OCI-M2 (cell line): ENCODE measurements around the gene POMT1.

ENCODE experiments used
- DNase-seq: peaks from one replicate; lab custom pipeline; 2025; ENCODE audit not compliant: unreplicated experiment; lab: John Stamatoyannopoulos, UW

The POMT1 gene

DNA sequence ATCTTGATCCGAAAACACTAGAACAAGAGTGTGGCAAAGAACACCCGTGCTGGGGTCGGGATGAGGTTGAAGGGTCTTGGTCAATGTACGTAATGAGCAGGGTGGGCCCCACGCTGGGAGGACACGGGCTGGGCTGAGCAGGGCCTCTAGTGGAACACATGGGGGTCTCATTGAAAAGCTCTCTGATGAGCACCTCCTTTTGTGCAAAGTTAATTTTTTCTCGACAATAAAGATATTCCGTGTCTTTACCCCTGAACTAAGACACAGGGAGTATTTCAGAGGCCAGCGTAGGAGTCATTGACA is 20.3 kb downstream of the POMT1 start:
- no peak for DNase-seq

DNA sequence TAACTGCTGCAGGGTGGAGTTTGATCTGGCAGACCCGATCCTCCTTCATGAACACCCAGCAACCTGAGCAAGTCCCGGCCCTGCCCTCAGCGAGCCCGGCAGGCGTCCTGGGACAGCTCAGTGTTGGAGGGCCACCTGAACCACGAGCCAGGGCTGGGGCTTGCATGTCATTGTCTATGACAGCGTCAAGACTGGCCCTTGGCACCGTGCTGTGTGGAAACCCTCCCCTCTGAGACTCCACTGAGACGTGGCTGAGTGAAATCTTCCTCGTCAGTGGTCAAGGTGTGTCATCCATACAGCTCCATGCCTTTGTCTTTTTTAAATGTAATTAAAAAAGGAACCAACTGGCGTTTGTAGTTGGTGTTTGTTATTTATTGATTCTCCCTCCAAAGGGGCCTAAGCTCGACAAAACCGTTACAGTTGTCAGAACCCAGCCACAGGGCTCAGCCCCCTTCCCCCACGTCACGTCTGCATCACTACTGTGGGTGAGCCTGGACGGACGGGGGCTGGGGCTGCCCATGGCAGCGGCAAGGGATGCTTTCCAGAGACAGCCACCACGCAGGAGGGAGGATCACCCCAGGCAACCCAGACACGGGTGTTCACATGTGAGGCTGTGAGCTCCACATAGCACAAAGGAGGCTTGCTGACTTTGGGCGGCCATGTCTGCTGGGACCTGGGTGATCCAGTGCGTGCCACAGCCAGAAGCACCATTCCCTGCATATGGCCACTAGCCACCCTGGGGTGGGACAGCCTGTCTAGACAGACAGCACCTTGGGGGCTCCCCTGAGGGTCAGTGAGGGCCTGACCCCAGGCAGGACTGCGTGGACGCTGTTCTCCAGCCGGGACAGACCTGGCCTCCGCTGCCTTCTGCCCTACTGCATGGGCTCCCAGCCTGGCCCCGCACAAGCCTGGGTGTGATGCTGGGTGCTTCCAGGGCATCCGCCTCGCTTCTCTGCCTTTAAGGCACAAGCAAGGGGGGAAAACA is 21.0 kb downstream of the POMT1 start:
- no peak for DNase-seq

DNA sequence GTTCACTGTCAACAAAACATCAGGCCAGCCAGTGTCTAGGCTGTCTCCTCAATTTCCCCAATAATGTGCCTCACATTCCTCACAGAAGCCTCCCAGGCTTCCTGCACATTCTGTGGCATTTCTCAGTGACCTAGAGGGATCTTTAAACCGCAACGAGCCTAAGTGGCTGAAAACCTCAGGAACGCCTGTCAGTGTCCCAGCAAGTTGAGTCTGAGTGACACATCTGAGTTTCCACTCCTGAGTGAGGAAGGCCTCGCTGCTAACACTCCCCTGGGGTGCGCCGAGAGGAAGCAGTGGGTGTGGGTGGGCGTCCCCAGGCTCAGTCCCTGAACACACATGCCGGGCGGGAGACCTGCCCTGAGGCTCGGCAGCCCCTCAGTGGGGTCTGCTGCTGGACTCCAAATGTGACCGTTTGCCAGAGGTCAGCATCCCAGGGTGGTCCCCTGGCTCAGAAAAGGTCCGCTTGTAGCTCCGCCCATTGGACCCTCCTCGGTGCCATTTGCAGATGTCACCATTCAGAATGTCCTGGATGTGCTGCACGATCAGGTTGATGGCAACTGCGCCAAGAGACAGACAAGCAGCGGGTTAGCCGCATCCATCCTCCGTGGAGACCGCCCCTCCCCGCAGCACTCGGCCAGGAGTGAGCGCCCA is 22.1 kb downstream of the POMT1 start:
- DNase-seq, result no peak

DNA sequence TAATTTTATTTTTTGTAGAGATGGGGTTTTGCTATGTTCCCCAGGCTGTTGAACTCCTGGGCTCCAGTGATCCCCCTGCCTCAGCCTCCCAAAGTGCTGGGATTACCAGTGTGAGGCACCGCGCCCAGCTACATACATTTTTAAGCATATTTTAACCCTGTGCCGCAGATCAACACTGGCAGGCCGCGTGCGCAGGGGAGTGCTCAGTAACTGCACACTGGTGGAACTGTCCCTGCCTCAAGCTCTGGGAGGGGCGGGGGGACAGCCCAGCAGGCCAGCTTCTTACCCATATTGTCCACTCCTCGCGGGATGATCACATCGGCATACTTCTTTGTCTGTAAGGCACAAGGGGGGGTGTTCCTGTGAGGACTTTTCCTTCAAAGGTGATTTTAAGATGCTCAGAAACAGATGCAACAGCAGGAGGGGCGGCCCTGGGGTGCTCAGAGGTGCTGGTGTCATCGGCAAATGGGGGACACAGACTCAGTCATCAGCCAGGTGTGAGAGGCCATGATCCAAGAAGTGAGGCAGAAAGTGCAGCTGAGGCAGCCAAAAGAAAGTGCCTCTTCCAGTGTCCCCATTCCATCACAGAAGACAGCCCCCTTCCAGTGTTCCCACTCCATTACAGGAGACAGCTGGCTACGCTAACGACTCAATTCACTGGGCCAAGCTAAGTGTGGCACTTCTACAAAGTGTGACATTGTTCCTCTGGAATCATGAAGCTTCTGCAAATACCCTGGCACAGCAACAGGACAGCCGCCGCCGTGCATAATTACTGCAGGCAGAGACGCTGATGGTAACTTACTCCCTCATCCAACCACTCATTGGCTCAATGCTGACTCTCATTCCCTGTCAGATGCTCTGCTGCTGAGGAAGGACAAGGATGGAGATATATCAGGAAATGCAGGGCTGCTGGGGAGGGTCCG is 23.2 kb downstream of the POMT1 start:
- no peak for DNase-seq

DNA sequence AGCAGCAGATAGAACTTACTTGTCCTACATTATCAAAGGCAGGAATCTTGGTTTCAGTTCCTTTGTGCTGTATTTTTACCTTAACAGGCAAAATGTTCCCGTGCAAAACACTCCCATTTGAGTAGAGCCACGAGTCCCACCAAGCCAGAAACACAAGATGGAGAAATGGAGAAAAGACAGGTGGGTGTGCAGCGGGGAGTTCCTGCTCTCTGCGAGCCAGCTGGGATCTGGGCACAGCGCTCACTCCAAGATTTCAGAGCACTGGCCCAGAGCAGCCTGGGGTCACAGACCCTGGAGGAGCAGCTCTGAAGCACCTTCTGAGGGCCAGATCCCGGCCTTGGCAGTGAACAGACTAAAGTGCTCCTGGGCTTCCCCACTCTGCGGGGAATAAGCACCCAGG is 25.5 kb downstream of the POMT1 start:
- DNase-seq, result no peak

DNA sequence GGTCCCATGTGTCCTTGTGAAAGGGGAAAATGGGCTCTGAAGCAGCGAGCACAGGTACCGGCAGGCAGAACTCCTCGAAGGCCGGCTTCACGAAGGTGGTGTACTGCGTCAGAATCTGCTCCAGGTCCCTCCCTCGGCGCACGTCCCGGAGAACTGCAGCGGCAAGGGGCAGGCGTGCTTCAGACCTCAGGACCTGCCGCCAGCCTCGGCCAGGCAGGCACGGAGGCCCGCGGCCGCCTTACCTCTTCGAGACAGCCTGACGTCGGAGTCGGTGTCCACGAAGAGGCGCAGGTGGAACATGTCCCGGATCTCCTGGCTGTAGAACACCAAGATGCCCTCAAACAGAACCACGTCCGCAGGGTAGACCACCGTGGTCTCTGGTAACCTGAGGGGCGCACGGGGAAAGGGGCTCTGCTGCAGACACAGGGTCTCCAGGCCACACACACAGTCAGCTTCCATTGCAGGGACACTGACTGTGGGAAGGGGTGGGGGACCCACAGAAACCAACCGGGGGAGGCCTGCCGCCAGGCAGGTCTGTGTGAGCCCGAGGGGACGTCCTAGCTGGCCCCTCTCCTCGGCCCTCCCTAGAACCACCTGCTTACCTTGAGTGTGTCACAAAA is 26.3 kb downstream of the POMT1 start:
- no peak for DNase-seq

DNA sequence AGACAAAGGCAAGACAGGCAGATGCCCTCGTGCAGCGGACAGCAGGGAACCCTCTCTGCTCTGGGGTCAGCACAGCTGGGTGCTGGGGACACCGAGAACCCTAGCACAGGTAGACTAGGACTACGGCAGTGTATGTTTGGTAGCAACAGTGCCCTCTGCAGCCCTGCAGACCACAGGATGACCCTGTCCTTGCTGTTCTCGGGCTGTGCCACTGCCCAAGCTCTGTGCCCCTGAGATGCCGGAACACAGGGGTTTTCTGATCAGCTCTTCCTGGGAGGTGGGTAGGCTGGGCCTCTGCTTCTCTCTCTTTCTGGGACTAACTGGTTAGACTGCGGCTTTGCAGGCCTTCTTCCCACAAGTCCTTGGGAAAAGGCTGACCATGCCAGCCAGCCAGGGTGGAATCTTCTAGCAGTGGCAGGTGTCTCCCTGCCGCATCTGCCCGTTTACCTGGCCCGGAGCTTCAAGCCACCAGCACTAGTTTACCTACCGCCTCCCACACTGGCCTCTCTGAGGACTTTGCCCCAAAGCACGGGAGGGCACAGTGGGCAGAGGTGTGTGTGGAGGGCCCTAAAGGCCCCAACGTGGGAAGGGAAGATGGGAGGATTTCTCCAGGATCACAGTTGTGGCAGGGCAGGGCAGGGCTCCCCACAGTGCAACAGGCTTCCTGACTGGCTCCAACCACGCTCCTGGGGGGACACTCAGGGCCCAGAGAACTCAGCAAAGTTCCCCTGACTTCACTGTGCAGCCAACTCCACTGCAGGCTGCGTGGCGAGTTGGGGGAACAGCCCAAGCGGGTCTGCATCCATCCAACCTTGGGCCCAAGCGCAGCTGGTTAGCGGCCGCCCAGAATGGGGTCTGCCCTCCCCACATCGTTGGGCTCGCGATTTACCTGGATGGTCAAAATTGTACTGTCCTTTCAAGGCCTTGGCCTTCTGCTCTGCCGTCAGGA is 27.2 kb downstream of the POMT1 start:
- DNase-seq, result no peak

DNA sequence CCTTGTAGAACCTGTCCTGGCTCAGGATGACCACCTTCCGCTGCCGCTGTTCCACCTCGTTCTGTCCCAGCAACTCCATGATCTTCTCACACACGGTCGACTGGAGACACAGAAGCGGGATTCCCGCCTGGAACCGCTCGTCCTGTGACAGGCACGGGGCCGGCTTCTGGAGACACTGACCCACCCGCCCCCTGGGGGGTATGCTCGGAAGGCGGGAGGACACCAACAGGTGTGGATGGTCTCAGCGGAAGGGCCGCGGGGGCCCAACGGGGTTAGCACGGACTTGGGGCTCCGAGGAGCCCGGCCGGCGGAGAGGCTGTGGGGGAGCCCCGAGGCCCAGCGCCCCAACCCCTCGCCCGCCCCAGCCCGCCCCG is 27.8 kb downstream of the POMT1 start:
- no peak for DNase-seq

DNA sequence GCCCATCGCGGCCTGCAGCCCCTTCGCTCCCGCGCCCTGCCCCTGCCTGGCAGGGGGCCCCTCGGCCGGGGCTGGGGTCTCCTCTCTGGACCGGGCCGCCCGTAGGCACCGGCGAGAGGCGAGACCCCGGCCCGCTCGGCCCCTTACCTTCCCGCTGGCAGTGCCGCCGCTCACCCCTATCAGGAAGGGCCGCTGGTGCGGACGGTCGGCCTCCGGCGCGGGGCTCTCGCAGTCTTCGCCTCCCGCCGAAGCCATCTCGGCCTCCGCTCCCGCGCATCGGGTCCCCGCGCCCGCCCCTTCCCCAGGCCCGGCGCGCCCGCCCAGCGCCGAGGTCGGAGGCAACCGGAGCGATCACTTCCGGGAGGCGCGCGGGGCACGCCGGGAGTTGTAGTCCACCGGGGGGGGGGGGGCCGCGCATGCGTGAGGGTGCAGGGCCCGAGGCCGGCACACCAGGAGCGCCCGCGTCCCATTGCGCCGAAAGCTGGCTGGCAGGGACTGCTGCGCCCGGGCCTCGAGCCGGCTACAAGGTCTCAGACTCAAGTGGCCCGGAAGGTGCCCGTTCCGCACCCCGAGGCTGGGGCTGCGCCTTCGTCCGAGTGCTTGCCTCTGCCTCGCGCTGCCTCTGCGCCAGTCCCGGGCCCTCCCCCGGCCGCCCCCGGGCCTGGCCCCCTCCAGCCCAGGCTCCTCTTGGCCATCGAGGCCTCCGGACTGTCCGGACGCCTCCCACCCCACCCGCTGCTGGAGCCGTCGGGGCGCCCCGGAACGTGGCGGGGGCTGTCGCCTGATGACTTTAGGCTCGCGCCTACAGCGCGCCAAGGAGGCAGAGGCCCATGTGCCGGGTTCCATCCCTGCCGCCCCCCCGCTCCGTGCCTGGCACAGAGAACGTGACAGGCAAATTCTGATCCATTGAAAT is 28.5 kb downstream of the POMT1 start, which contains the start of gene UCK1:
TSS of gene UCK1 (minus strand) at position 344 of the 913 bp plus-strand sequence. CDS start at position 255, 89 bp downstream.
- DNase-seq, result peak; percentile 23

DNA sequence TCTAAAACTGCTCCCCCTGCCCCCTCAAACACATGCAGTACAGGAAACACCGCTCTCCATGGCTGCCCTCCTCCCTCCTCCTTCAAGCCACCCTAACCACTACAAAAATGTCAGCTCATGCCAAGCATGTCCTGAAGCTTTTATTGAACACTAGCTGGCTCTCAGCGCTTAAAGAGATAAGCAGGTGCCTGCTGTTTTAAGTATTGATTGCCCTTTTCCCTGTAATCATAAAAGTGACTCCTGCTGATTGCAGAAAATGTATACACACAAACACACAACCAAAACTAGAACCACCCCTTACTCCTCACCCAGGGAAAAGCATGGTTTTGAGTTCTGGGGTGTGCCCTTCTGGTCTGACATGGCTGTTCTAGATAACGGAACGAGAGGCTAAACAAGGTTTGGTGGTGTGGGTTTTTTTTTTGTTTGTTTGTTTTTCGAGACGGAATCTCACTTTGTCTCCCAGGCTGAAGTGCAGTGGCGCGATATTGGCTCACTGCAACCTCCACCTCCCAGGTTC is 32.1 kb downstream of the POMT1 start:
- DNase-seq, result no peak

DNA sequence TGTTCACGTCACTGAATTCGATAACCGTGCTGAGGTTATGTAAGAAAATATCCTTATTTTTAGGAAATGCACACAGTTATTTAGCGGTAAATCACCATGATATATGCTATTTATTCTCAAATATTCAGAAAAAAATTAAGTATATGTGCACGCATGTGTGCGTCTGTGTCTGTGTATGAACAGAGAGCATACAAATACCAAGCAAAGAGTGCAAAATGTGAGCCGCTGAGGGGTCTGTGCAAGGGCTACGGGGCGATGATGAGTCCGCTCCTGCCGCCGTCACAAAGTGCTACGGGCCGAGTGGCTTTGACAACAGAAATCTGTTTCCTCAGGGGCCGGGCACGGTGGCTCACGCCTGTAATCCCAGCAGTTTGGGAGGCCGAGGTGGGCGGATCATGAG is 35.2 kb downstream of the POMT1 start:
- no peak for DNase-seq

DNA sequence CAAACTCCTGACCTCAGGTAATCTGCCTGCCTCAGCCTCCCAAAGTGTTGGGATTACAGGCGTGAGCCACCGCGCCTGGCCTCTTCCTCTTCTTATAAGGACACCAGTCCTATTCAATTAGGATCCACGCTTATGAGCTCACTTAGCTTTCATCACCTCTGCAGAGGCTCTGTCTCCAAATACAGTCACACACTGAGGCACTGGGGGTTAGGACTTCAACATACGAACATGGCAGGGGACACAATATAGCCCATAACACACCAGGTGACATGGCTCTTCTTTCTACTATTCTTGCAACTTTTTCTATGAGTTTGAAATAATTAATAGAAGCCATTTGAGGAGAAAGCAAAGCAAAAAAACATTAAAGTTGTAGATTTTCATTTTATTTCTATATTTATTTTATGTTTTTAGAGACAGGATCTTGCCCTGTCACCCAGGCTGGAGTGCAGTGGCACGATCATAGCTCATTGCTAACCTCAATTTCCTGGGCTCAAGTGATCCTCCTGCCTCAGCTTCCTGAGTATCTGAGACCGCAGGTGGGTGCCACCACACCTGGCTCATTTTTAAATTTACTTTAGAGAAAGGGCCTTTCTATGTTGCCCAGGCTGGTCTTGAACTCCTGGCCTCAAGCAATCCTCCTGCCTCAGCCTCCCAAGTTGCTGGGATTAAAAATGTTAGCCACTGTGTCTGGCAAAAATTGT is 36.7 kb downstream of the POMT1 start:
- DNase-seq, result no peak

DNA sequence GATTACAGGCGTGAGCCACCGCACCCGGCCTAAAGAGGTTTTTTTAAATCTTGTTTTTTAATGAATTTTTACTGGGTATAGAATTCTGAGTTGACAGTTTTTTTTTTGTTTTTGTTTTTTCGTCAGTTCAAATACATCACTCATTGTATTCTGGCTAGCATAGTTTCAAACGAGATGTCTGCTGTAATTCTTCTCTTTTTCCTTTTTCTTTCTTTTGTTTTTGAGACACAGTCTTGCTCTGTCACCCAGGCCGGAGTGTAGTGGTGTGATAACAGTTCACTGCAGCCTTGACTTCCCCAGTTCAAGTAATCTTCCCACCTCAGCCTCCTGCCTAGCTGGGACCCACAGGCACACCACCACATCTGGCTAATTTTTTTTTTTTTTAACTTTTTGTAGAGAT is 40.4 kb downstream of the POMT1 start:
- no peak for DNase-seq

DNA sequence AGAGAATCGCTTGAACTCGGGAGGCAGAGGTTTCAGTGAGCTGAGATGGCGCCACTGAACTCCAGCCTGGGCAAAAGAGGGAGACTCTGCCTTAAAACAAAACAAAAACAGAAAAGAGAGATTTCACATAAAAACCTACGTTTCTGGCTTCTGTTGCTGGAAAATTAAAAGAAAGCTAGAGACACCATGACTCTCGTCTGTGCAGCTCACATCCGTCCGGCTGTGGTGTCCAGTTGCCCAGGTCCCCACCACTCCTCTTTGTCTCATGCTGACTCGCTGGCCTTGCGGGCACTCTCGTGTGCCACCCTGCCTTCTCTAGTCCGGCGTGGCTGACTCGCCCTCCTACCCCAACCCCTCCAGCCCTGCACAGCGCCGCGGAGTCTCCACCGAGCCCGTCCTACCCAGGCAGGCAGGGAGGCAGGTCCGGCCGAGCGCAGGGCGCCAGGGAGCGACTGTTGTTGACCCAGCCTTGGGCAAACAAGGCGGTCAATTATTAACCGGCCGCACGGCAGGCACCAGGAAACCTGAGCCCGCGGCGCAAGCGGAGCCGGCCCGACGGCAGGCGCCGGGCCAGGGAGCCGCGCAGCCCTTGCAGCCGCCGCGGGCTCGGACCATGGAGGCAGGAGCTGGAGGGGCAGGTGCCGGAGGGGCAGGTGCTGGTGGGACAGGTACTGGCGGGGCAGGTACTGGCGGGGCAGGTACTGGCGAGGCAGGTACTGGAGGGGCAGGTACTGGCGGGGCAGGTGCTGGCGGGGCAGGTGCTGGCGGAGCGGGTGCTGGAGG is 42.5 kb downstream of the POMT1 start, which contains the start of gene PRRT1B:
TSS of gene PRRT1B (plus strand) at position 521 of the 783 bp plus-strand sequence. CDS start at position 614, 93 bp downstream.
- no peak for DNase-seq

DNA sequence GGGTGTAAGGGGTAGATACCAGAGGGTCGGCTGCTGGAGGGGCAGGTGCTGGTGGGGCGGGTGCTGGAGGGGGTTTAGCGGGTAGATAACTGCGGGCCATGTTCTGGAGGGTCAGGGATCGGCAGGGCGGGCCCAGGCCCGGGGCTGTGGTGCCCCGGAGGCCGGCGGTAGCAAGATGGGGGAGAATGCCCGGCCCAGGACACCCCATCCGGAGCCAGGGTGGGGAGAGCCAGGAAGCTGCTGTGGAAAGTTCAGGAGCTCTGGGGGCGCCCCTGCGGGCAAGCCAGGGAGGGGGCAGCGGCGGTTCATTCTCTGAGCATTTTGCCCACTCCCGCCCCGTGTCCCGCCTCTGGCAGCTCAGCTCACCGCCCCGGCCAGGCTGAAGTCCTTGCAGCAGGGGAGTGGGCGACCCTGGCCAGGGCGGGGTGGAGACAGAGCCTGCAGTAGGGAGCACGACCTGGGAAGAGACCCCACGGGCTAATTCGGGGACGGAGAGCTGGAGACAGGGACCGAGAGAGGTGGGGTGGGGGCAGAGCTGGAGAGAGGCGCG is 43.1 kb downstream of the POMT1 start:
- DNase-seq, result no peak

DNA sequence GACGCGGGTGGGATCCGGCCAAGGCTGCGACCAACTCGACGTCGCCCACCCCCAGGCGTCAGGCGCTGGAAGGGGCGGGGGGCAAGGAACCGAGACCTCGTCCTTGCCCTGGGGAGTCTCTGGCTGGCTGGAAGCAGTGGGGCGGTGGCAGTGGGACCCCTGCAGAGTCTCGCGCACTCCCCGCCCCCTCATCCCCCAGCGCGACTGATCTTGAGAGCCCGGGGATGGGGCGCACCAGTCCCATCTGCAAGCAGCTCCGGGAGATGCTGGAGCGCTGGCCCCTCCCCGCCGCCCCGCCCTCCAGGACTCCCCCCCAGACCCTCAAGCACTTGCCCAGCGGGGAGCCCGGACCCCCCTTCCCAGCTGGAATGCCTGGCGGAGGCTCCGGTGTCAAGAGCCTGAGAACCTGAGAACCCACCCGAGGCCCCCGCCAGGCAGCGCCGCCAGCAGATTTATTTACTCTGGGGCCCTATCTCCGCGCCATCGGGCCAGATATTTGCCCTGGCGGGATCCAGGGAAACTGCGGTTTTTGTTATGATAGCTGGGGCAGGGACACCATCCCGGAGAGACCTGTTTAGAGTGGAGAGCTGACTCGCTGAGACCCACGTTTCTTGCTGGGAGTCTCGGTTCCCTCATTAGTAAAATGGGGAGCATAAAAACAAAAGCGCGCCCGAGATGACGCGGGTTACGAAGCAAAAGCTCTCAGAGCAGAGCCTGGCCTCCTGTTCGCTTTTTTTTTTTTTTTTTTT is 43.8 kb downstream of the POMT1 start:
- no peak for DNase-seq
